Pulmonary artery endothelial cell (primary cell): ENCODE data around the gene DAPK2. TPM values are rescaled to one million over a fixed set of nuclear protein-coding genes. Genes with fewer than 3 reads are reported as not detected.

Source experiments
- DNase-seq: peaks from one replicate; pipeline ENCODE4 v3.0.0-alpha.2; 2011; ENCODE audit warnings: low read depth, low spot score
- total RNA-seq: library from RNA; depleted of rRNA; stranded (reverse); fragments of >200 nt; gene quantifications from 2 replicates; pipeline ENCODE4 v1.2.3, GENCODE V29; 2014

Gene DAPK2
- total RNA-seq, 1 donor from 2014 or later, result 5.3 TPM

DNA sequence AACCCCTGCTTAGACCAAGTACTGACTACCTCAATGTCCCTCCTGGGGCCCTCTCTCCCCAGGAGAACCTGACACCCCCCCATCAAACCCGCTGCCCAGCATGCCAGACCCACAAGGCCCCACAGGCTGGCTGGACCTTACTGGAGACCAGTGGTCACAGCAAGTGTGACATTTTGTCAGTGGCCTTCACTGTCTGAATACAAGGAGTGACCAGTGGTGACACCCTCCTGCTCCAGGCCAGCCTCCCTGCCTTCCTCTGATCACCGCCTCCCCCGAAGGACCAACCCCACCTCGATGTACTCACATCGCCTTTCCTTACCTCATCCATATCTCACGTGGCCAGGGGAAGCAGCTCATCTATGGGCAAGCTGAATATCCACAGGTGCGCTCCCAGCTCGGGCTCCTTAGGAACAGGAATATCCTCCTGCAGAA is 150.5 kb downstream of the DAPK2 start:
- no peak for DNase-seq

DNA sequence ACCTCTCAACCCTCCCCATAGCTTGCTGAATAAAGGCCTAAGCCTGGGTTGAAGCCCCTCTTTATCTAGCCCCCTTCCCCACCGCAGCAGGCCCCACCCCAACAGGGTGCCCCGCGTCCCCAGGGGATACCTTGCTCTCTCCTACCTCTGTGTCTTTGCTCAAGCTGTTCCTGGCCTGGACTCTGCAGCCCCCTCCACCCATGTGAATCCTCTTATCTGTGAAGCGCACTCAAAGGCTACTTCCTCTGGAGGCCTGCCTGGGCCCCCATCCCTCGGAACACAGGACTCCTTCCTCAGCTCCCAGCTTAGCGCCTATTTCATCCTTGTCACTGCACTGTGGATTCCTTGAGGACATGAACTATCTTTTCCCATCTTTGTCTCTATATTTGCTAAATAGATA is 151.1 kb downstream of the DAPK2 start:
- no peak for DNase-seq

DNA sequence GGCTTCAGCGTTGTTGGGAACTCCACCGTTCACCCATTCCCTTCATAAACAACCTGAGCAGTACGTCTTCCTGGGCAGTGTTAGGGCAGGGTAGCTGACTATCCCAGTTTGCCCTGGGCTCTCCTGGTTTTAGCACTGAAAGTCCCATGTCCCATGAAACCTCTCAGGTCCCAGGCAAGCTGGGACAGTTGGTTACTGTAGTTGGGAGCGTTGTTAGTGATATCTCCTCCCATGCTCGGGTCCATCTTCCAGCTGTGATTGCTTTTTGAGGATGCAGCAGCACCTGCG is 151.7 kb downstream of the DAPK2 start:
- DNase-seq, result no peak

DNA sequence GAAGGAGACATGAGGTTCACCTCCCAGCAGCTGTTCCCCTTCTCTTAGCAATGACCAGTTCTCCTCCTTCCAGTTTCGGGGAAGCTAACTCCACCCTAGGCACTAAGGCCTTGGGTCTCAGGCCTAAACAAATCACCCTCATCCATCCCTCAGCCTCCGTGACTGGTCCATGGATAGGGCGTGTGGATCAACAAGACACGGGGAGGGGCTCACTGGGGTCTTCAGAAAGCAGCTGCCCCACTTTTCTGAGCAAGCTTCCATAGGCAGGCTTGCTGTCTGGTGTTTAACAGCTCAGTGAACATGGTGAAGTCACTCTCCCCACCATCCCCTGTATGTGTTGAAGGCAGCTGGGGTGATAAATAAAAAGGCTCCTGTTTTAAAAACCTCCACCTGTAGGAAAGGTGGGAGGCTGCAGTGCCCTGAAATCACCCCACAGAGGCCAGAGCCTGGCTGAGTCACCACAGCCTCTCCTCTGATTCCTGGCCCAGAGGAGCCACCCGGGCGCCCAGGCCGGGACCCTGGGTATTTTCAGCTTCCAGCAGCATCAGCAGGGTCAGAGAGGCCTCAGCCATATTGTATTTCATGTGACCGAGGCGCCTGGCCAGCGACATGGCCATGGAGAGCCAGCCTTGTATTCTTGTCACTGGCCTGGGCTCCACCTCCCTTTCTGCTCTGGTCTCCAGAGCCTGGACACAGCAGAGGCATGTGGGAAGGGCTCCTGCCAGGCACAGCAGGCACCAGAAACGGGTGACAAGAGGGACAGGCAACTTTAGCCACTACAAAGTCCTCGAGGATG is 152.2 kb downstream of the DAPK2 start:
- no peak for DNase-seq

DNA sequence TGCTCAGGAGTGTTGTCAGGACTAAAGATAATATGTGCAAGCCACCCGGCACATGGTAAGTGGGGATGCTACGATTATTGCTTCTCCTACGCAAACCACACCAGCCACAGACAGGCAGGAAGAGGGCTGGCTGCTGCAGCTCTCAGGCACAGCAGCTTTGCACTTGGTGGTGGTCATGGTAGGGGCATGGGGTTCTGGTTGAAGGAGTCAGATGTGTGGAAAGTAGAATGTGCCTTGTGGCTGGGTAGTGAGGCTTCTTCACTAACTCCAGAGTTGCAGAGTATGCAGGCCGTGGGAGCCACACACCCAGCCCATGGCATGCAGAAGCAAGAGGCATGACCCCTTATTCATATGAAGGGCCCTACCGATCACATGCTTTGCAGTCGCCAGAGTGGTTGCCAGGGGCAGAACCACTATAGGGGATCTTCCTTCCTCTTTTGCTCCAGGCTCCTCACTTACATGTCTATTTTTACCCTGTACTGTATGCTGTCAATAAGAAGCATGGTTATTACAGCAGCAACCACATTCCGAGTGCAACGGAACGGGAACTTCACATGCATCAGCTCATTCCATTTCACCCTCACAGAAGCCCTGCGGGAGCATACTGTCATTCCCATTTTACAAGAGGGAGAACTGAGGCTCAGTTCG is 153.4 kb downstream of the DAPK2 start:
- DNase-seq, result no peak

DNA sequence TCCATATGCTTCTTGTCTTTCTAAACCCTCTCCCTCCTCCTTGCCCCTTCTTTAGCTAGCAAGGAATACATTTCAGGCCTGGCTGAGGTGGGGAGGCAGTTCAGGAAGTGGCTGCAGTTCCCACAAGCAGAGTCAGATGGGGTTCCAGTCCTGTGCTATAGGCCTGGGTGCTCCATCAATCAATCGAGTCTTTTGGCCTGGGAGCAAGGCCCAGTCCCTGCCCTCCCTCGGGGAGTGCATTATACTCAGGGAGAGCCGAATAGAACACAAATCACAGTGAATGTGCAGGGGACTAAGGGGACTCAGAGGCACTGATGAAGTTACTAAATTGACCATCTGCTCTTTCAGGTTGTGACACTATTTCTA is 154.5 kb downstream of the DAPK2 start:
- no peak for DNase-seq

DNA sequence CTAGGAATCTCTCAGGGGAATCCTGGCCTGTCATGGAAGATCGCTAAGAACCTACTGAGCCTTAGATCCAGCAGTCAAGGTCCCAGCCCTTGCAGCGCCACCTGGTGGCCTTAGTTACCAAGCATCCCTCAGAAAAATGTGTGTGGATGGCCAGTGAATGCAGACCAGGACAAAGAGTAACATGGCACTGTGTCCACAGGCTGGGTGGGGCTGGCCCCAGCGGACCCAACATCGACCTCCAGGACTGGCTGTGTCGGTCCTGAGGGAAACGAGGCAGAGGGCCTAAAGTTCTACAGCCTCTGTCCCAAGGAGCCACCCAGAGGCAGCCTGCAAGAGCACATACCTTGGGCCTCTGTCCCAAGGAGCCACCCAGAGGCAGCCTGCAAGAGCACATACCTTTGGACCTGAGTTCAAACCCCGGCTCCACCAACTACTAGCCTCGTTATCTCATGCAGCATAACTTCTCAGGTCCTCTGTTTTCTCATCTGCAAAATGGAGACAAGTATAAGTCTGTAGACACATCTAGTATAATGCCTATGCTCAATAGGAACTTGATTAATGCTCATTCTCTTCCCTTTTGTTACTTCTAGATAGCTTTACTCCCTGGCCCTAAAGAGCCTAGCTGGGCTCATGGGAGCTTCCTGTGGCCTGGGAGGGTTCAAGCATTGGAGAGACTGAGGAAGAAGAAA is 155.1 kb downstream of the DAPK2 start:
- peak; percentile 50 for DNase-seq

DNA sequence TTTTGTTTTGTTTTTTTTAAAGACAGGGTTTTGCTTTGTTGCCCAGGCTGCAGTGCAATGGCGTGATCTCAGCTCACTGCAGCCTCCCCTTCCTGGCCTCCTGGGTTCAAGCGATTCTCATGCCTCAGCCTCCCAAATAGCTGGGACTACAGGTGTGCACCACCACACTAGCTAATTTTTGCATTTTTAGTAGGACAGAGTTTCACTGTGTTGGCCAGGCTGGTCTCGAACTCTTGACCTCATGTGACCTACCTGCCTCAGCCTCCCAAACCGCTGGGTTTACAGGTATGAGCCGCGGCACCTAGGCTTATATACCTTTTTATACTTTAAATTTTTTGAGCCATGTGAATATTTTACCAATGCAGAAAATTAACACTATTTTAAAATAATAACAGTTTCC is 155.7 kb downstream of the DAPK2 start:
- no peak for DNase-seq

DNA sequence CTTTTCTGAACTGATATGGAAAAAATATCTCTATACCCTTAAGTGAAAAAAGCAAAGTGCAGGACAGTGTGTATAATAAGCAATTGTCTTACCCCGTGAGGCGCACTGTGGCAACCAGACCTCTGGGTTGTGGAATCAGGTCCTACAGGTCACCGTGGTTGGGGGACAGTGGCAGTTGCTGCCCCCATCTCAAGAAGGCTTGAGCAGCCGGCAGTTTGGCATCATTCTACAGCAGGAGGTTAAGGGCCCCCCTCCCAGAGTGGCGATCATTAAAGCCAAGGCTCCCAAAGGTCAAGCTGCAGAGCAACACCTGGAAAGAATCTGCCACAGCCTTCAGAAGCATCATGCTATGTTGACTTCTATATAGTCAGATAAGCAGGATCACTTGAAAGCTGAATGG is 156.5 kb downstream of the DAPK2 start:
- no peak for DNase-seq

DNA sequence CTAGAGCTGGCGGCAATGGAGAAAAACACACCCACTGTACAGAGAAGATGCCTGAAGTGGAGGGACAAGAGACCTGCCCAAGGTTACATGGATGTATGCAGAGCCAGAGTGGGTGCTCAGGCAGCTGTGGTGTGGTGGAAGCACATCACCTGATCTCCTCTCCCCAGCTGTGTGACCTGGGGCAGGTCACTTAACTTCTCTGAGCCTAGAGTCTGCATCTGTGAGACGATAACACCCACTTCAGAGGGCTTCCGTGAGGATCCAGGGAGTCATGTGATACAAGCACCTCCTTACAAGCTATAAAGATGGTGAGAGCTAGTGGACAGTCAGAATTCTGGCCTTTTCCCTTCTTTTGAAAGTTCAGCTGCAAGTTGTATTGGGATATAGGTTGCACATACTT is 157.5 kb downstream of the DAPK2 start:
- DNase-seq, result no peak

DNA sequence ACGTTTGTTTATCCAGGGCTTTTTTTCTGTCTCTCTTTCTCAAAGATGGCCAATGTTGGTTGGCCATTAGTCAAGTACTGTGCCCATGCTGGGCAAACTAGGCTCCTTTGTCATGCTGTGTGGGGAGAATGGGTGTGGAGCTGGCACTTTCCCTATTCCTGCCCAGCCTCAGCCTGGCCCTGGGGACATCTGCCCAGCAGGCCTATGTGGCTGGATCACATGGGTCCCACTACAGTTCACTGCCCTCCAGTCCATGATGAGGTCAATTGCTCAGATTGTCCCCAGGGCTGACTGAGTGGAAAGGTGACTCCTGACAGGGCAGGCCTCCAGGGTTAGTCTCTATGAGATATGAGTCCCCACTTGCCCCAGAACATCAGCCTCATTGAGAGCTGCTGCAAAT is 158.1 kb downstream of the DAPK2 start:
- no peak for DNase-seq

DNA sequence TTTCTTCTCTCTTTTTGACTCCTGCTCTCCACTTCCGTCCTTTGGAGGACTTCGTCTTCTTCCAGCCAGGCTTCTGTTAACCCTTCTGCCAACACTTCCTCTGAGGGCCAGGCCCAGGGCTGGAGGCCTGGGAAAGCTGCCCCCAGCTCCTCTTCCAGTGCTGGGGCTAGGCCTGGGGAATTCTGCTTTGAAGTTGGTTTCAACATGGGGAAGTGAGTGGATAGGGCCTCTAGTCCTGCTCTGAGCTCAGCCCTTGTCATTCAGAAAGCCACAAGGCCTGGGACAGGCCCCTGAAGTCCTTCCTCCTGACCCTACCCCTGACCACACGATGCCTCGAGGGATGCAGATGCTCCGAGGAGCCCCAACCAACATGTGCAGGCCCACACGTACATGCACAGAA is 158.7 kb downstream of the DAPK2 start:
- DNase-seq, result no peak

DNA sequence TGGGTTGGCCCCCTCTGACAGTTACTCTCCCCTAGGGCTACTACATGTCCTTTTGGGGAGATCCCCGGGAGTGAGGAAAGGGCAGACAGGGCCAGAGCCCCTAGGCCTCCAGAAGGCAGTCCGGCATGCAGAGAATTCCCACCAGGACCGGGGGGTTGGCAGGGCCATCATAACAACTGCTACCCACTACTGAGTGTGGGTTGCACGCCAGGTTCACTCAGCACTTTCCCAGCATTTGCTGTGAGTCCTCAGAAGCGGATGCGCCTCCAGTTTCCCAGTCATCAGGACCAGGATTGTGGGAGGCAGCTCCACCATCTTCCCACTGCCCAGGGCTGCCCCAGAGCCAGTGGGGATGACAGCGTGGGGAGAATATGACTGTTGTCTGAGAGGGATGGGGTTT is 161.3 kb downstream of the DAPK2 start:
- DNase-seq, result no peak

DNA sequence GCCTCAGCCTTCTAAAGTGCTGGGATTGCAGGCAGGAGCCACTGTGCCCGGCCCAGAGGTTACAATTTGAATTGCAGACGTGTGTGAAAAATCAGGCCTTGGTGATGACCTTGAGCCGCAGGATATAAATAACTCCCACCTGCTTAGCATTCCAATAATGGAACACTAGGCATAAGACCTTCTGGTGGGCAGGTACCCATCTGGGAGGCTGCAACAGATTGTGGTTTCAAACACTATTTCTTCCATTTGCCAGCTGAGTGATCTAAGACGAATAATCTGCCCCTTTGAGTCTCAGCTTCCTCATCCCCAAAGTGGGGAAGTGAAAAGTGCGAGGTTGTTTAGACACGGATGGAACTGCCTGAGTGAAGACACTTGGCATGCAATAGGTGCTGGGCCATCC is 164.9 kb downstream of the DAPK2 start:
- no peak for DNase-seq

DNA sequence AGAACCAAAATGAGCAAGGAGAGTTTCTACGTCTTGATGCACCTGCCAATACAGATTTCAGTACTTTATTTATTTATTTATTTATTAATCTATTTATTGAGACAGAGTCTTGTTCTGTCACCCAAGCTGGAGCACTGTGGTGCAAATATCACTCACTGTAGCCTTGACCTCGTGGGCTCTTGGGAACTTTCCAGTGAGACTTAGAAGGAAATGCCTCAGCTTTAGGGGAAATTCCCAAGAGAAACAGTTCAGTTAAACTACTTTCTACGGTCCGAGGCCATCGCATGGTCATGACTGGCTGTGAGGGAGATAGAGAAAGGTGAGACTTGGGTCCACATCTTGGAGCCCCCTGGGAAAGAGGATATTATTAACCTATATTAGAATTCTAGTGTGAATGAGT is 165.5 kb downstream of the DAPK2 start:
- peak; percentile 83 for DNase-seq

DNA sequence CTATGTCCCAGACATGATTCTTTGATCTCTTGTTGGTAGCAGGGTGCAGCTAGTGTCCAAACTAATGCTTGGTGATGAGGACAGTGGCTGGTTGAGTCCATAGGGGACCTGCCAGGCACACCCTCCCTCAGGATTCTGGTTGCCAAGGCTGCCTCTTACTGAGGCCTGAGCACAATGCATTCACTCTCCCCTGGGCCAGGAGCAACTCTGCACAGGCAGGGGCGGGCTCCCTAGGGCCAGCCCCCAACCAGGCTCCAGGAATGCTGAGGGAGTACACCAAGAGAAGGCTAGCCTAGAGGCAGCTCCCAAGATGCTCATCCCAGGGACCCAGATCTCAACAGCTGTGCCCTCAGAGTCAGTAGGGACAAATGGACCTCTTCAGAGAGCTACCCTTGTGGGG is 166.3 kb downstream of the DAPK2 start:
- DNase-seq, result no peak

DNA sequence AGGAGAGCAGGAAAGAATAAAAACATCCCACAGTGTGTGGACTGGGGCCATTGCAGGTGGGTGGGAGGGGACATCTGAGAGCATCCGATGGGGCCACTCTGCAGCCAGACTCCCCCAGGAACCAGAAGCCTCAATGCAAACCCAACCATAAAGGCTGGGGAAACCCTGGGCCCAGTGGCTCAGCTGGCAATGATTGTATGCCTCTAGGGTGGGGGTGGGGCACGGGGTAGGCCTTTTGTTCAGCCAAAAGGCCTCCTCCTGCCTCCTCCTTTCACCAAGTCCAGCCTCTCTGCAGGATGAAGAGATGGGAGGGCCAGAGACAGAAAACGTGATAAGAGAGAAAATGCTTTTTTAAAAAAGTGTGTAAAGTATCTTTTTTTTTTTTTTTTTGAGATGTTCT is 167.1 kb downstream of the DAPK2 start:
- no peak for DNase-seq

DNA sequence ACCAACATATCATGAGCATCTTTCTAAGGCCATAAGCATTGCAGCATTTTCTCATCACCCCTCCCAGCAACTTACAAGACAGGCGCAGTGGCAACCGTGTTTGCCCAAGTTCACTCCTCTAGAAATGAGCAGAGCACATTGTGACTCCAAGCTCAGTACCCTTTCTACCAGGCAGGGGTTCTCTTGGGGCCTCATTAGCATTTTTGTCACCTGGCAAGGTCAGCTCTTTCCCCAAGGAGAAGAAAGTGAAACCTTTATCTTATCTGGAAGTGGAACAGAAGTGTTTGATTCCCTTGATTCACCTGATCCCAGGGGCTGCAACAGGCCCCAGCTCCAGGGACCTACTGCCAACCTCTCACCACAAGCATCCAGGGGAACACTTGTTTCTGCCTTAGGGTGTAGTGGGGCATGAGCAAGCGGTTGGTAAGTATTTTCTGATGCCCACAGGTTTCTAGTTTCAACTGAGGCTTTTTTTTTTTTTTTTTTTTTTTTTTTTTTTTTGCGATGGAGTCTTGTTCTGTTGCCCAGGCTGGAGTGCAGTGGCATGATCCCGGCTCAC is 168.5 kb downstream of the DAPK2 start:
- no peak for DNase-seq

DNA sequence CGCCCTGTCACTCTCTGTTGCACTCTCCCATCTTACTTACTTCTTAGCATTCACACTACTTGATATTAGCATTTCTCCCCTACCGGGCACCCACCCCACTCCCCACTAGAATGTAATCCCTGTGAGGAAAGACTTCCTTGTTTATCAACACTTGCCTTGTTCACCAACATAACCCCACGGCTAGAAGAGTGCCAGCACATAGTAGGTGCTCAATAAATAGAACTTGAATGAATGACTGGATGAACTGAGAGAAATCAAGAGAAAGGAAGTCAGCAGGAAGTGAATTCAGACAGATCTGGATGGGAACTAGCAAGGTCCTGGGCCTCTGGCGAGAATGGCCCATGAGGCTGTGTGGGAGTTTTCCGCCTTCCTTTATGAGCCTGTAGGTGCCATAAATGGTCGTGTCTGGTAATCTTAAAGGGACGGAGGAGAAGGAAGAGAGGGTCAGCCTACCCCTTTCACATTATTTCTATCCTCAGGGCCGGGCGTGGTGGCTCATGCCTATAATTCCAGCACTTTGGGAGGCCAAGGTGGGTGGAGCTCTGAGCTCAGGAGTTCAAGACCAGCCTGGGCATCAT is 170.1 kb downstream of the DAPK2 start:
- DNase-seq, result no peak

DNA sequence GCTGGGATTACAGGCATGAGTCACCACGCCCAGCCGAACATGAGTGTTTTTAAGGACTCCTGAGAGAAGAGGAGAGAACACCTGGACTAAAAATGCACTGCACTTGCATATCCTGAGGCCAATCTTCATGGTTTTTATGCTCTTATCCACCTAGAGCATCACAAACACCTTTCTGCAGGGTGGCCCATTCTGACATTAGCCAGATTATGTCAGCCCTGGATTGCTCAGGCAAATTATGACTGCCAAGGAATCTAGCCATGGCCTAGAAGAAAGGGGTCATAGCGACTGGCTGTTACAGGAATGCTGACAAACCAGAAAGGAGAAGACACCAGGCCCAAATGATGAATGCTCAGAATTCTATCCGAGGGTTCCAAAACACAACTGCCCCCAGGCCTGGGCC is 171.7 kb downstream of the DAPK2 start:
- DNase-seq, result no peak

DNA sequence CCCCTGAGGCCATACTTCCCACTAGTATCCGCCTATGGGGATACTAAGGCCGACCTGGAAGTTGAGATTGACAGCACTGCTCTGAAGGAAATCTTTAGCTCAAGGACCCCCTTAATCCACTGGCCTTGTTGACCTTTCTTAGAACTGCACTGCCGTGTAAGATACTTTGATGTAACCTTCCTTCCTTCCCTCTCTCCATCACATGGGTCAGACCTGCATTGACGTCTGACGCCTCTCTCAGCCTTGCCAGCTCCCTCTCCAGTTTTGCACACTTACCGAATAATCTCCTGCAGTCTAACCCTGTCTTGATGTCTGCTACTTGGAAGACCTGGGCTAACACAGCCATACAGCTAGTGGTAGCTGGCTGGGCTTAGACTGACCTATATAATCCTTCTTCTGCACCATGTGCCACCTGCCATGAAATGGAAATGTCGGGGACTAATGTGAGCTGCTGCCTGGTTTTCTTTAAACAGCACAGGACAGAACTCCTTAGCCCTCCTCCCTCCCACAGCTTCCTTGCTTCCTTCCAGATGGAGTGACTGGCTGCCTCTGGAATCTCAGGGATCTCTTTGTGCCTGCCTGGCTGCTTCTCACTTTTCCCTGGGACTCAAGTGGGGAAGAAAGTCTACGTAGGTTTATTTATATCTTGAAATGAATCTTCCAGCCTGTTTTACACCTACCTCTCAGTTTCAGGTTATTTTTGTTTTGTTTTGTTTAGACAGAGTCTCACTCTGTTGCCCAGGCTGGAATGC is 173.3 kb downstream of the DAPK2 start:
- no peak for DNase-seq
